Measurements from ENCODE around the gene ERG.

The ERG gene

GRCh38 chr21:38477226-38477625 lies 21.1 kb downstream of the ERG start:
- no peak for TF ChIP-seq REST (IDR thresholded peaks at IDR 0.05; ENCODE audit: insufficient read depth in 1 of 2, low read depth in 2 of 2, low read length in 2 of 2)
- no peak for TF ChIP-seq POLR2AphosphoS5 (IDR thresholded peaks at IDR 0.05; ENCODE audit: low read depth, low read length)
- no peak for TF ChIP-seq SIN3A (IDR thresholded peaks at IDR 0.05; ENCODE audit: borderline replicate concordance, insufficient read depth, low read length)
- TF ChIP-seq TAF1 (IDR thresholded peaks at IDR 0.05; ENCODE audit: borderline replicate concordance, insufficient read depth, low read length) = no peak
- no peak for TF ChIP-seq FOXP2 (optimal IDR thresholded peaks at IDR 0.05; ENCODE audit: borderline replicate concordance, extremely low read depth, extremely low read length, insufficient read depth)

GRCh38 chr21:38476385-38476784 lies 21.9 kb downstream of the ERG start:
- no peak for TF ChIP-seq SIN3A (IDR thresholded peaks at IDR 0.05; ENCODE audit: borderline replicate concordance, insufficient read depth, low read length)
- TF ChIP-seq TAF1 (IDR thresholded peaks at IDR 0.05; ENCODE audit: borderline replicate concordance, insufficient read depth, low read length) = no peak
- TF ChIP-seq REST (IDR thresholded peaks at IDR 0.05; ENCODE audit: insufficient read depth in 1 of 2, low read depth in 2 of 2, low read length in 2 of 2) = no peak
- TF ChIP-seq POLR2AphosphoS5 (IDR thresholded peaks at IDR 0.05; ENCODE audit: low read depth, low read length) = no peak
- TF ChIP-seq FOXP2 (optimal IDR thresholded peaks at IDR 0.05; ENCODE audit: borderline replicate concordance, extremely low read depth, extremely low read length, insufficient read depth) = no peak

- TF ChIP-seq REST (IDR thresholded peaks at IDR 0.05; ENCODE audit: insufficient read depth in 1 of 2, low read depth in 2 of 2, low read length in 2 of 2) (no peak), TAF1 (IDR thresholded peaks at IDR 0.05; ENCODE audit: borderline replicate concordance, insufficient read depth, low read length) (no peak)
Measured at GRCh38 chr21:38475519-38475918, 22.8 kb downstream of the ERG start.

- TF ChIP-seq SIN3A (IDR thresholded peaks at IDR 0.05; ENCODE audit: borderline replicate concordance, insufficient read depth, low read length) (no peak), REST (IDR thresholded peaks at IDR 0.05; ENCODE audit: insufficient read depth in 1 of 2, low read depth in 2 of 2, low read length in 2 of 2) (no peak), POLR2AphosphoS5 (IDR thresholded peaks at IDR 0.05; ENCODE audit: low read depth, low read length) (no peak), FOXP2 (optimal IDR thresholded peaks at IDR 0.05; ENCODE audit: borderline replicate concordance, extremely low read depth, extremely low read length, insufficient read depth) (no peak), TAF1 (IDR thresholded peaks at IDR 0.05; ENCODE audit: borderline replicate concordance, insufficient read depth, low read length) (no peak)
Measured at GRCh38 chr21:38474796-38475195, 23.5 kb downstream of the ERG start.

- no peak for TF ChIP-seq REST (IDR thresholded peaks at IDR 0.05; ENCODE audit: insufficient read depth in 1 of 2, low read depth in 2 of 2, low read length in 2 of 2)
- TF ChIP-seq POLR2AphosphoS5 (IDR thresholded peaks at IDR 0.05; ENCODE audit: low read depth, low read length) = no peak
- no peak for TF ChIP-seq FOXP2 (optimal IDR thresholded peaks at IDR 0.05; ENCODE audit: borderline replicate concordance, extremely low read depth, extremely low read length, insufficient read depth)
- no peak for TF ChIP-seq SIN3A (IDR thresholded peaks at IDR 0.05; ENCODE audit: borderline replicate concordance, insufficient read depth, low read length)
- TF ChIP-seq TAF1 (IDR thresholded peaks at IDR 0.05; ENCODE audit: borderline replicate concordance, insufficient read depth, low read length) = no peak
Measured at GRCh38 chr21:38474124-38474523, 24.2 kb downstream of the ERG start.
